GM19455 (cell line): Measurements from ENCODE around the gene WDR81.
"Not testable (repeated sequence)": the region's sequence is repeated elsewhere in the genome, so short reads cannot be mapped to it uniquely, and the experiment has no call there.

Experiments used
- ATAC-seq: cut with Tn5 transposase; IDR thresholded peaks from one replicate; pipeline ENCODE4 v1.9.1; 2021; ENCODE audit not compliant: unreplicated experiment

WDR81 gene

GRCh38 chr17:1724351-1724868, at the start of gene WDR81:
WDR81 (plus strand) TSS chr17:1724704; CDS start chr17:1724960, 256 bp downstream.
- ATAC-seq, result peak; percentile 50

DNA sequence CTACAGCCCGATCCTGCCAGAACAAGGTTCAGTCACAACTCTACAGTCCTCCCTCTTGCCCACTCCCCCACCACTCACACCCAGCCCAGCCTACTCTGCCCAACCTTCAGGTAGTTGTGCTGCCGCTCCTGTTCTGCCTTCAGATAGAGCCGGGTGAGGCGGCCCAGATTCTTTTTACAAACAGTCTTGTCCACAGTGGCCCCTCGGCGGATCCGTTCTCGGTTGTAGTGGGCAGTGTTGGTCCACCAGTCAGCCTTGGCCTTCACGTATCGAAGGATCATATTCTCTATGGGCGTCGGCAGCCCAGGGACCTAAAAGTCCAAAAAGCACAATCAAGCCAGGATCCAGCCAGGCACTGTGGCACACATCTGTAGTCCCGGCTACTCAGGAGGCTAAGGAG, 48.1 kb upstream of the WDR81 start:
- ATAC-seq, result no peak

GRCh38 chr17:1683459-1683858, 41.0 kb upstream of the WDR81 start:
- ATAC-seq, result no peak

DNA sequence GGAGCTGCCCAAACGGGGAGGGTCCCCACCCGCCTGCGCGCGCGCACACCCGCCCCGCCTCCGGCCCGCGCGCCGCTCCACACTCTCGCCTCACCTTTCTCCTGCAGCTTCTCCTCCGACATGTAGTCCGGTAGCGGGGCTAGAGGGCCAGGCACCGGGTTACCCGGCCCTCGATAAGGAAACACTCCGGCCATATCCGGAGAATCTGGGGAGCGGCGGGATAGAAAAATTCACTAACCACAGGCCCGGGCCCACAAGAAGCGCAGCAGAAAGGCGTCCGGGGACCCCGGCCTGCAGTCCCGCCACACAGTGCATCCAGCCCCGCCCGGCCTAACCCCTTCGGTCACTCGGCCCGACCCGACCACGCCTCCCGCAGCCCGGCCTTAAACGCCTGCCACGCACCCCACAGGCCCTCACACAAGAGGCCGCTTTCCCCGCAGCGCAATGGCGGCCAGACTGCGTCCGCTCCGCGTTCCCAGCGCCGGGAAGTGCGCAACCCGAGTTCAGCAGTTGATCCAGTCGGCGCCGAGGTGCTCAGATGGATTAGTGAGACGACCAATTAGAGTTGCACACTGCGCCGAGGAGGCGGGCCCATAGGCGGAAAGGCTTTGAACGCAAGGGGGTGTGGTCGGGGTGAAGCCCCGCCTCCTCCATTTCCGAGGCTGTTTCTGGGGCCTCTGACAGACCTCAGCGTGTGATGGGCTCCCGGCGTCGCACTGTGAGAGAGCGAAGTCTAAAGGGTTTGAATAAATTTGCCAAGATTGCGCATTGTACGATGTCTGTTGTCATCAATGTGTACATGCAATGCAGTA, 39.9 kb upstream of the WDR81 start, which contains the start of gene PRPF8:
Gene PRPF8 (minus strand): TSS at position 490 of the 812 bp plus-strand sequence. CDS start 296 bp downstream, at position 194.
- ATAC-seq, result peak; percentile 95

GRCh38 chr17:1686086-1686485, 38.4 kb upstream of the WDR81 start:
- ATAC-seq, result no peak

- not testable (repeated sequence) for ATAC-seq
Measured at GRCh38 chr17:1688405-1688804, 36.1 kb upstream of the WDR81 start.

GRCh38 chr17:1690544-1691221, 33.8 kb upstream of the WDR81 start:
- ATAC-seq, result no peak

- ATAC-seq, result no peak
Measured at GRCh38 chr17:1693339-1693738, 31.2 kb upstream of the WDR81 start.

DNA sequence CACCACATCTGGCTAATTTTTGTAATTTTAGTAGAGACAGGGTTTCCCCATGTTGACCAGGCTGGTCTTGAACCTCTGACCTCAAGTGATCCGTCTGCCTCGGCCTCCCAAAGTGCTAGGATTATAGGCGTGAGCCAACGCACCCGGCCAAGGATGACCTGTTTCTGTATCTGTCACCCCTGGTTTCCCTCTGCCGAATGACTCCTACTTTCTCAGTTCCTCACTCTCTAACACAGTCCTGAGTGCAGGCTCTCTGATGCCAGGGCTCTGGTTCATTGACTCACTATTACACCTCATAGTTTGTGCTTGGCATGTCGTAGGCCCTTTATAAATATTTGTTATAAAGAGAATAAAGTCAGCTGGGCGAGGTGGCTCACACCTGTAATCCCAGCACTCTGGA, 29.1 kb upstream of the WDR81 start:
- no peak for ATAC-seq

GRCh38 chr17:1697681-1698080, 26.8 kb upstream of the WDR81 start:
- no peak for ATAC-seq

DNA sequence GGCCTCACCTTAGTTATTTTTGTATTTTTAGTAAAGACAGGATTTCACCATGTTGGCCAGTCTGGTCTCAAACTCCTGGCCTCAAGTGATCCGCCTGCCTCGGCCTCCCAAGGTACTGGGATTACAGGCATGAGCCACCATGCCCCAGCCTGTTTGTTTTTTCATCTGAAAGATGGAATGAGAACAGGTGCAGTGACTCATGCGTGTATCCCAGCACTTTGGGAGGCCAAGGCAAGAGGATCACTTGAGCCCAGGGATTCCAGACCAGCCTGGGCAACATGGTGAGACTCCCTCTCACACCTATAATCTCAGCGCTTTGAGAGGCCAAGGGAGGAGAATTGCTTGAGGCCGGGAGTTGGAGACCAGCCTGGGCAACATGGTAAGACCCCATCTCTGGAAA, 24.6 kb upstream of the WDR81 start:
- not testable (repeated sequence) for ATAC-seq

- no peak for ATAC-seq
Measured at GRCh38 chr17:1703063-1703462, 21.4 kb upstream of the WDR81 start.

DNA sequence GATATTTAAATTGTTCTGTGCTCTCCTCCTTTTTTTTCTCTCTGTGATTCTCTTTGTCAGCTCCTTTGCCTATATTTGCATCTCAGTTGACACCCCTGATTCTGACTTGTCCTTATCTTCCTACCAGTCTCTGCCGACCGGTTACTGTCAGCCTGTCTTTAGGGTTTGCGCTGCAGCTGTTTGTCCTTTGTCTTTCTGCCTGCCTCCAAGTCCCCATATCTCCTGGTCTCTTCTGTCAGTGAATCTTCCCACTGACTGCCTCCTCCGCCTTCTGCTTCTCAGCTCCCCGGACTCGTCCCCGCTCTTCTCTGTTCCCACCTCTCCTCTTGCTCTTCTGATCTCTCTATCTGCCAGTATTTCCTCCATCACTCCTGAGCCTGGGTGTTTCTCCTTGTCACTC, 19.5 kb upstream of the WDR81 start:
- ATAC-seq, result no peak

- ATAC-seq, result no peak
Measured at GRCh38 chr17:1707107-1707506, 17.4 kb upstream of the WDR81 start.

GRCh38 chr17:1708791-1709346, 15.6 kb upstream of the WDR81 start:
- ATAC-seq, result not testable (repeated sequence)

DNA sequence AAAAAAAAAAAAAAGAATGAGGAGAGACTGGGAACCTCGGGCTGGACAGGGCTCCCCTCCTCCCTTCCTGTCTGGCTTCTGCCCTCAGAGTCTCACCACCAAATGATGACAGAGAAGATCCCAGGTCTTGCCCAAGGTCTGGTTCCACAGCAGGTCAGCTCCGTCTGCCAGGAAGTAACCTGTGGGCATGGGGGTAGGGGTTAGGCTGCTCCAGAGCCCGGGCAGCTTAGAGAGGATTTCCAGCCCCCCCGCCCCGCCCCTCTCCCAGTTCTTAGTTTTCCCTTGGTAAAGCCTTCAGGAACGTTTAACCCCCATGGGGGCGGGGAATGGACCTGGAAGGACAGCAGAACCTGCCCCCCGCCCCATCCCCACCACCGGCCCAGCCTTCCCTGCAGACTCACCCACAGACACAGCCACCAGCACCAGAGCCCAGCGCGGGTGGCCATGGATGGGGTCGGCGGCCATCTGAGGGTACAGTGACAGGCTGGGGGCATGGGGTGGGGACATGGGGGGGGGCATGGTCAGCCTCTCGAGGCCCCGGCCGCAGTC, 15.0 kb upstream of the WDR81 start:
- ATAC-seq, result no peak

GRCh38 chr17:1709971-1710806, 14.3 kb upstream of the WDR81 start, which contains the start of gene TLCD2:
TLCD2 (minus strand) TSS chr17:1710377; CDS start chr17:1710242, 135 bp downstream.
- ATAC-seq, result no peak

DNA sequence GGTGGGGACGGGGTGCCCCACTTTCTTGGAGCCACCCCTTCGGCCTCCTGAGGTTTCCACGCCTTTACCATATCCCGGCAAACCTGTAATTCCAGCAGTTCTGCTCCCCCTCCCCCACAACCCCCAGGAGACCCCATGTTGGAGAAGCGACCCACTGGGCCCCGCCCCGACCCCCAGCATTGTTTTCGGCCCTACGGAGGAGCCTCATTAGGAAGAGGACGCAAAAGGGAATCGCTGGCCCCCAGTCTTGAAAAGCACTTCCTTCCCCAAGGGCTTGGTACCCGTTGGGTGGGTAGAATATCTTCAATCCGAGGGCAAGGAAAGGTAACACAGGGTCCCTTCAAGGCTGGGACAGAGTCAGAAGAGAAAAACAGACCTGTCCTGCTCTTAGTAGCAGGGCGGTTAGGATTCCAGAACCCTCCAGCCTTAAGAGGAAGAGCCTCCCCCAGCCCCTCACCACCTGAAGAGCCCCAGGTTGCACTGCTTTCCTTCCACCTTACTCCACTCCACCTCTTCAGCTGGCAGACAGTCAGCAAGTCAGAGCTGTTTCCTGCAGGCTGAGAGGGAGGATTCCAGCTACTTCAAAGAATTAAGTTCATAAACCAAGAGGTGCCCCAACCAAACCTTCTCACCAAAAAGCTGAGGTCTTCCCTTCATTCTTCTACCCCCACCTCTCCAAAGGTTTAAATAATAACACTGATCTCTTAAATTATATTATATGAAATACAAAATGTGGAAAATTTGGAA, 13.5 kb upstream of the WDR81 start:
- no peak for ATAC-seq

DNA sequence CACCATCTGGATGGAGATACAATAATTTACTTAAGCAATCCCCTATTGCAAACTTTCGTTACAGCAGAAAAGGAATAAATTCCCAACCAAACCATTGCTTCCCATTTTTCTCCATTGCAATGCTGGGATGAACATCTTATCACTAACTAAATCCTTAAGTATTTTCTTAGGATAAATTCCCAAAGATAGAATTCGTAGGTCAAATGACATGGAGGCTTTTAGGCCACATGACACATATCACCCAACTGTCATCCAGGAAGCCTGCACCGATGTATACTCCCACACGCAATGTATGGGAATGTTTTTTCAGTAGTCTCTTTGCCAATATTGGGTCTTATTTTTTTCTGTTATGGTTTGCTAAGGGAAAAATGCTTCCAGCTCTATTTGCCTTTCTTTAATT, 12.7 kb upstream of the WDR81 start:
- no peak for ATAC-seq

GRCh38 chr17:1712271-1712670, 12.2 kb upstream of the WDR81 start:
- no peak for ATAC-seq
